Prostate gland (tissue), 2 donors: ENCODE results near the gene PARP15. TPM values are rescaled to one million over a fixed set of nuclear protein-coding genes. Genes with fewer than 3 reads are reported as not detected.
A peak's percentile ranks its signal among the peaks of the same experiment; 100 is the strongest.
"Not testable (repeated sequence)": the region's sequence is repeated elsewhere in the genome, so short reads cannot be mapped to it uniquely, and the experiment has no call there.

Experiments used
- DNase-seq: peaks from one replicate; pipeline ENCODE4 v3.0.0-alpha.2; 2019; ENCODE audit warnings: low spot score
- H3K27ac ChIP-seq, 2 donors: fragments of 200-600 bp; sonication (generic); 2 replicates each; pipeline ENCODE4 v1.5.1; 2017 to 2019
- H3K27me3 ChIP-seq: fragments of 200-600 bp; sonication (generic); replicated peaks from 2 replicates; pipeline ENCODE4 v1.5.1; 2019; ENCODE audit not compliant: insufficient read depth
- H3K36me3 ChIP-seq, 2 donors: fragments of 200-600 bp; sonication (generic); 1 replicate in 1 of 2; 2 replicates in 1 of 2; pipeline versions ENCODE4 v1.5.1 to v1.8.1; 2017 to 2019
- H3K4me1 ChIP-seq: fragments of 200-600 bp; sonication (generic); replicated peaks from 2 replicates; pipeline ENCODE4 v1.5.1; 2019
- H3K4me3 ChIP-seq, 2 donors: fragments of 200-600 bp; sonication (generic); 2 replicates each; pipeline ENCODE4 v1.5.1; 2017 to 2019
- H3K9me3 ChIP-seq: fragments of 200-600 bp; sonication (generic); 2 replicates; pipeline ENCODE4 v1.5.1; 2017
- CTCF ChIP-seq, 4 experiments: fragments of 200-600 bp in 2 of 4; fragments of 450-650 bp in 2 of 4; sonication (generic) in 2 of 4; IDR thresholded peaks; 1 replicate in 3 of 4; 2 replicates in 1 of 4; pipeline ENCODE4 v1.5.1; 2016 to 2019; ENCODE audit warnings: antibody characterized with exemption in 4 of 4, mild to moderate bottlenecking in 2 of 4, moderate library complexity in 2 of 4
- POLR2A ChIP-seq: fragments of 450-650 bp; IDR thresholded peaks from one replicate; pipeline ENCODE4 v1.6.1; 2016; ENCODE audit warnings: antibody characterized with exemption, mild to moderate bottlenecking
- POLR2AphosphoS5 ChIP-seq: sonication (generic); formaldehyde crosslinking; IDR thresholded peaks from one replicate; pipeline ENCODE4 v1.6.1; 2017; ENCODE audit warnings: antibody characterized with exemption
- WGBS: methylation state at CpG from one replicate; pipeline ENCODE4 v1.1.5; 2018; 5-methylcytosine and 5-hydroxymethylcytosine counted together
- intact Hi-C: fragments of 100-400 bp; cut with DNase I; formaldehyde crosslinking; loops from one replicate; pipeline ENCODE4 v1.14.2; 2022
- total RNA-seq, 2 donors: library from RNA; depleted of rRNA; stranded (reverse); fragments of >200 nt; gene quantifications; one replicate each; pipeline ENCODE4 v1.1.0, GENCODE V29; 2016

Gene PARP15
- total RNA-seq, 2 donors from 2014 or later, result 0.23 to 2.7 TPM

- intact Hi-C loops, result loop anchor here (2.0 to 5.0 kb wide), 2 partner anchors 118 to 237 kb away; partner anchors contain the start of gene SLC49A4
Measured at GRCh38 chr3:122560680-122561079, 16.8 kb upstream of the PARP15 start.

GRCh38 chr3:122562923-122563716 lies 14.3 kb upstream of the PARP15 start:
- TF ChIP-seq POLR2AphosphoS5, result no peak
- no peak for TF ChIP-seq CTCF (IDR thresholded peaks at IDR 0.05)
- no peak for TF ChIP-seq POLR2A
- peaks cover 7% of the 10 kb centered on the region for H3K4me1 ChIP-seq
- no peak for DNase-seq

More at GRCh38 chr3:122560680-122561079, 16.8 kb upstream of the PARP15 start:
- Histone ChIP-seq H3K4me3 (no peak overlapping the region), H3K4me1 (peaks cover 7% of the 10 kb centered on the region), H3K36me3 (peaks cover 0 to 7% of the 10 kb centered on the region in 2 donors), H3K27ac (no peak overlapping the region), H3K9me3 (no peaks in the 10 kb centered on the region), H3K27me3 (no peaks in the 10 kb centered on the region)
- TF ChIP-seq CTCF (IDR thresholded peaks at IDR 0.05) (peak; percentile 31 to 79 (median 63)), POLR2A (no peak), POLR2AphosphoS5 (peak; percentile 73)
- peak; percentile 67 for DNase-seq
- WGBS, result 95% methylated on average over 1 of the region's 1 CpG

GRCh38 chr3:122563717-122564025 lies 13.8 kb upstream of the PARP15 start:
- intact Hi-C loops, result loop anchor here (5.0 kb wide), 1 partner anchor 234 kb away; the partner anchor contains the start of gene SLC49A4
- H3K4me3 ChIP-seq, result peak overlapping the region; percentile 76 to 78
- WGBS, result 32% methylated on average over 5 of the region's 5 CpGs
- peaks cover 7% of the 10 kb centered on the region for H3K4me1 ChIP-seq
- no peaks in the 10 kb centered on the region for H3K9me3 ChIP-seq
- DNase-seq, result peak; percentile 5
- peaks cover 0 to 5% of the 10 kb centered on the region in 2 donors for H3K36me3 ChIP-seq
- no peaks in the 10 kb centered on the region for H3K27me3 ChIP-seq
- TF ChIP-seq POLR2A (no peak), POLR2AphosphoS5 (no peak), CTCF (IDR thresholded peaks at IDR 0.05) (no peak)
- H3K27ac ChIP-seq, result peak overlapping the region; percentile 96

More at GRCh38 chr3:122562923-122563716, 14.3 kb upstream of the PARP15 start:
- peaks cover 0 to 7% of the 10 kb centered on the region in 2 donors for H3K36me3 ChIP-seq
- peak overlapping the region; percentile 76 to 78 for H3K4me3 ChIP-seq
- intact Hi-C loops, result loop anchor here (5.0 kb wide), 1 partner anchor 234 kb away; the partner anchor contains the start of gene SLC49A4
- H3K9me3 ChIP-seq, result no peaks in the 10 kb centered on the region
- WGBS, result 50% methylated on average over 5 of the region's 5 CpGs
- H3K27me3 ChIP-seq, result no peaks in the 10 kb centered on the region
- H3K27ac ChIP-seq, result peak overlapping the region; percentile 96

- Histone ChIP-seq H3K4me1 (peaks cover 7% of the 10 kb centered on the region), H3K36me3 (no peaks in the 10 kb centered on the region), H3K27ac (peak within 1 kb of the TSS; percentile 96), H3K4me3 (peak within 1 kb of the TSS; percentile 76 to 78), H3K27me3 (no peaks in the 10 kb centered on the region), H3K9me3 (no peaks in the 10 kb centered on the region)
- WGBS, result under 1% methylated on average over 48 of the region's 56 CpGs
- intact Hi-C loops, result loop anchor here (5.0 kb wide), 1 partner anchor 233 kb away; the partner anchor contains the start of gene SLC49A4
- DNase-seq, result peak; percentile 81
- TF ChIP-seq CTCF (IDR thresholded peaks at IDR 0.05) (no peak), POLR2A (peak; percentile 82), POLR2AphosphoS5 (peak; percentile 65)
Measured at GRCh38 chr3:122564155-122564912, 13.1 kb upstream of the PARP15 start, which contains the start of the genes DTX3L and PARP9. Gene DTX3L (plus strand): TSS chr3:122564338. CDS start chr3:122564427, 89 bp downstream. Gene PARP9 (minus strand): TSS chr3:122564300. CDS start chr3:122559620, 4,680 bp downstream.

- H3K27me3 ChIP-seq, intact Hi-C loops, H3K4me3 ChIP-seq, H3K4me1 ChIP-seq, H3K9me3 ChIP-seq, H3K36me3 ChIP-seq, DNase-seq: not testable (repeated sequence)
- H3K27ac ChIP-seq, result peak overlapping the region in 1 of 2 donors; percentile 30
- 95% methylated on average over 7 of the region's 7 CpGs for WGBS
Measured at GRCh38 chr3:122568131-122568530, 9.3 kb upstream of the PARP15 start.
